Middle frontal gyrus (tissue), 1 donor: Measurements from ENCODE around the gene SRGAP3.
A peak's percentile ranks its signal among the peaks of the same experiment; 100 is the strongest.

Experiments
- DNase-seq: peaks from one replicate; pipeline ENCODE4 v3.0.0-alpha.2; 2015; ENCODE audit warnings: low spot score; ENCODE audit errors: extremely low spot score

Gene SRGAP3

GRCh38 chr3:8974458-8974857 is 275.0 kb downstream of the SRGAP3 start:
- DNase-seq, result no peak

GRCh38 chr3:8972639-8973038 is 276.8 kb downstream of the SRGAP3 start:
- no peak for DNase-seq

GRCh38 chr3:8970971-8971589 is 278.4 kb downstream of the SRGAP3 start:
- peak; percentile 51 for DNase-seq

- no peak for DNase-seq
These were observed 280.2 kb downstream of the SRGAP3 start for GRCh38 chr3:8969241-8969640.

GRCh38 chr3:8968375-8968882 is 281.0 kb downstream of the SRGAP3 start:
- no peak for DNase-seq

GRCh38 chr3:8967553-8967952 is 281.9 kb downstream of the SRGAP3 start:
- DNase-seq, result no peak

- DNase-seq, result no peak
These were observed 282.6 kb downstream of the SRGAP3 start for GRCh38 chr3:8966820-8967348.

GRCh38 chr3:8966150-8966819 is 283.2 kb downstream of the SRGAP3 start:
- DNase-seq, result no peak

GRCh38 chr3:8964436-8965370 is 284.7 kb downstream of the SRGAP3 start:
- no peak for DNase-seq

GRCh38 chr3:8963137-8963853 is 286.2 kb downstream of the SRGAP3 start, which contains the start of gene RAD18:
Gene RAD18 (minus strand): TSS chr3:8963472. CDS start chr3:8963385, 87 bp downstream.
- peak; percentile 89 for DNase-seq

GRCh38 chr3:8962226-8962861 is 287.1 kb downstream of the SRGAP3 start:
- DNase-seq, result no peak

- no peak for DNase-seq
These were observed 289.8 kb downstream of the SRGAP3 start for GRCh38 chr3:8959668-8960067.

GRCh38 chr3:8954938-8955763 is 294.3 kb downstream of the SRGAP3 start:
- DNase-seq, result no peak

GRCh38 chr3:8953313-8953712 is 296.1 kb downstream of the SRGAP3 start:
- no peak for DNase-seq

GRCh38 chr3:8952130-8952529 is 297.3 kb downstream of the SRGAP3 start:
- no peak for DNase-seq

- DNase-seq, result no peak
These were observed 303.4 kb downstream of the SRGAP3 start for GRCh38 chr3:8945890-8946600.

- DNase-seq, result no peak
These were observed 306.5 kb downstream of the SRGAP3 start for GRCh38 chr3:8942746-8943488.

GRCh38 chr3:8942115-8942514 is 307.3 kb downstream of the SRGAP3 start:
- DNase-seq, result no peak
